Esophagus muscularis mucosa (tissue), 4 donors: Measurements from ENCODE around the gene ANKRD24. TPM values are rescaled to one million over a fixed set of nuclear protein-coding genes. Genes with fewer than 3 reads are reported as not detected.
"Not testable (repeated sequence)": the region's sequence is repeated elsewhere in the genome, so short reads cannot be mapped to it uniquely, and the experiment has no call there.

ENCODE experiments used
- DNase-seq: peaks from one replicate; pipeline ENCODE4 v3.0.0-alpha.2; 2017; ENCODE audit errors: extremely low spot score
- H3K27ac ChIP-seq, 4 donors: fragments of 200-600 bp; sonication (generic); replicated peaks in 1 of 4; 1 replicate in 3 of 4; 2 replicates in 1 of 4; pipeline ENCODE4 v1.5.1; 2016 to 2019; ENCODE audit warnings: mild to moderate bottlenecking in 1 of 4
- H3K27me3 ChIP-seq, 4 donors: fragments of 200-600 bp; sonication (generic); one replicate each; pipeline versions ENCODE4 v1.5.1 to v1.6.0; 2016 to 2019
- H3K36me3 ChIP-seq, 4 donors: fragments of 200-600 bp; sonication (generic); one replicate each; pipeline ENCODE4 v1.5.1; 2016 to 2019
- H3K4me1 ChIP-seq, 4 donors: fragments of 200-600 bp; sonication (generic); one replicate each; pipeline ENCODE4 v1.5.1; 2016 to 2019
- H3K4me3 ChIP-seq, 4 donors: fragments of 200-600 bp; sonication (generic); 1 replicate in 2 of 4; 2 replicates in 2 of 4; pipeline ENCODE4 v1.5.1; 2016 to 2019; ENCODE audit warnings: mild to moderate bottlenecking in 4 of 4, moderate library complexity in 1 of 4
- H3K9me3 ChIP-seq, 4 donors: fragments of 200-600 bp; sonication (generic); 1 replicate in 3 of 4; 2 replicates in 1 of 4; pipeline ENCODE4 v1.5.1; 2016 to 2019
- EP300 ChIP-seq: sonication (generic); formaldehyde crosslinking; IDR thresholded peaks from one replicate; pipeline ENCODE4 v1.6.1; 2017; ENCODE audit warnings: antibody characterized with exemption
- POLR2A ChIP-seq: fragments of 450-650 bp; IDR thresholded peaks from one replicate; pipeline ENCODE4 v1.6.1; 2017; ENCODE audit warnings: antibody characterized with exemption, moderate library complexity, mild to moderate bottlenecking, low read depth
- POLR2AphosphoS5 ChIP-seq, 2 donors: sonication (generic); formaldehyde crosslinking; IDR thresholded peaks; one replicate each; pipeline ENCODE4 v1.6.1; 2017; ENCODE audit warnings: antibody characterized with exemption in 2 of 2
- WGBS: methylation state at CpG from one replicate; pipeline ENCODE4 v1.1.5; 2018; 5-methylcytosine and 5-hydroxymethylcytosine counted together
- intact Hi-C: fragments of 100-400 bp; cut with DNase I; formaldehyde crosslinking; loops from one replicate; pipeline ENCODE4 v1.15.1; 2023
- total RNA-seq, 4 donors: library from RNA; depleted of rRNA; stranded (reverse); fragments of >200 nt; gene quantifications; one replicate each; pipeline versions ENCODE4 v1.1.0 to v1.2.1, GENCODE V29; 2016
- TF ChIP-seq, protein P1 (sequence below), 3 experiments: fragments of 200-600 bp in 2 of 3; fragments of 450-650 bp in 1 of 3; sonication (generic) in 2 of 3; IDR thresholded peaks; one replicate each; pipeline ENCODE4 v1.5.1; 2017 to 2019; ENCODE audit warnings: antibody characterized with exemption in 3 of 3, mild to moderate bottlenecking in 2 of 3, moderate library complexity in 1 of 3

The ANKRD24 gene
- total RNA-seq, 4 donors from 2014 or later = 0.32 to 2.5 (median 0.96) TPM

DNA sequence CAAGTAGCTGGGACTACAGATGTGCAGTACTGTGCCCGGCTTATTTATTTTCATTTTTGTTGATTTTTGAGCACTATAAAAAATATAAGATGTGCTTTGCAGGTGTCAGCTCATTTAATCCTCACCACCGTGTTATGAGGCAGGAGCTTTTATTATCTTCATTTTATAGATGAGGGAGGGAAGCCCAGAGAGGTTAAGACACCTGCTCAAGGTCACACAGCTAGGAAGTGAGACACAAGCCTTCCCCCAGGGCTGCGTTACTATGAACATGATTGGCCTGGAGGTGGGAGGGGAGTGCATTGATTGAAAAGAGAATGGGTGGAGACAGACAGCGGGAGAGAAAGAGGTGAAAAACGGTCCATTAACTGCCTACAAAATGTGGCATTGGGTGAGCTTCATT lies 7.2 kb downstream of the ANKRD24 start:
- intact Hi-C loops = no loop called here
- Histone ChIP-seq H3K36me3 (no peaks in the 10 kb centered on the region), H3K27me3 (peaks cover 0 to 58% (median 4%) of the 10 kb centered on the region in 4 donors), H3K9me3 (no peaks in the 10 kb centered on the region), H3K4me3 (no peak overlapping the region), H3K4me1 (no peaks in the 10 kb centered on the region), H3K27ac (no peak overlapping the region)
- WGBS = 77% methylated on average over 5 of the region's 5 CpGs
- no peak for DNase-seq
- TF ChIP-seq POLR2A (no peak), EP300 (no peak), POLR2AphosphoS5 (IDR thresholded peaks at IDR 0.05) (no peak)
- TF ChIP-seq, protein P1, sequence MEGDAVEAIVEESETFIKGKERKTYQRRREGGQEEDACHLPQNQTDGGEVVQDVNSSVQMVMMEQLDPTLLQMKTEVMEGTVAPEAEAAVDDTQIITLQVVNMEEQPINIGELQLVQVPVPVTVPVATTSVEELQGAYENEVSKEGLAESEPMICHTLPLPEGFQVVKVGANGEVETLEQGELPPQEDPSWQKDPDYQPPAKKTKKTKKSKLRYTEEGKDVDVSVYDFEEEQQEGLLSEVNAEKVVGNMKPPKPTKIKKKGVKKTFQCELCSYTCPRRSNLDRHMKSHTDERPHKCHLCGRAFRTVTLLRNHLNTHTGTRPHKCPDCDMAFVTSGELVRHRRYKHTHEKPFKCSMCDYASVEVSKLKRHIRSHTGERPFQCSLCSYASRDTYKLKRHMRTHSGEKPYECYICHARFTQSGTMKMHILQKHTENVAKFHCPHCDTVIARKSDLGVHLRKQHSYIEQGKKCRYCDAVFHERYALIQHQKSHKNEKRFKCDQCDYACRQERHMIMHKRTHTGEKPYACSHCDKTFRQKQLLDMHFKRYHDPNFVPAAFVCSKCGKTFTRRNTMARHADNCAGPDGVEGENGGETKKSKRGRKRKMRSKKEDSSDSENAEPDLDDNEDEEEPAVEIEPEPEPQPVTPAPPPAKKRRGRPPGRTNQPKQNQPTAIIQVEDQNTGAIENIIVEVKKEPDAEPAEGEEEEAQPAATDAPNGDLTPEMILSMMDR (IDR thresholded peaks at IDR 0.05) = no peak

GRCh38 chr19:4192537-4192936 lies 10.0 kb downstream of the ANKRD24 start:
- H3K27ac ChIP-seq, H3K9me3 ChIP-seq, DNase-seq, H3K36me3 ChIP-seq, H3K4me1 ChIP-seq, H3K4me3 ChIP-seq, intact Hi-C loops: not testable (repeated sequence)
- H3K27me3 ChIP-seq = peaks cover 0 to 73% (median 26%) of the 10 kb centered on the region in 4 donors
- WGBS = 100% methylated on average over 3 of the region's 3 CpGs

- TF ChIP-seq, protein P1 (IDR thresholded peaks at IDR 0.05) = no peak
- TF ChIP-seq POLR2AphosphoS5 (IDR thresholded peaks at IDR 0.05) = no peak
- no peak for TF ChIP-seq EP300
- no peak for TF ChIP-seq POLR2A
- Histone ChIP-seq H3K4me3 (no peak overlapping the region), H3K27ac (no peak overlapping the region), H3K4me1 (peaks cover 0 to 9% (median 9%) of the 10 kb centered on the region in 4 donors), H3K27me3 (peaks cover 3 to 87% (median 38%) of the 10 kb centered on the region in 4 donors), H3K36me3 (no peaks in the 10 kb centered on the region), H3K9me3 (no peaks in the 10 kb centered on the region)
- DNase-seq = no peak
- intact Hi-C loops = no loop called here
- 63% methylated on average over 7 of the region's 7 CpGs for WGBS
Measured at GRCh38 chr19:4194353-4194752, 11.9 kb downstream of the ANKRD24 start.

DNA sequence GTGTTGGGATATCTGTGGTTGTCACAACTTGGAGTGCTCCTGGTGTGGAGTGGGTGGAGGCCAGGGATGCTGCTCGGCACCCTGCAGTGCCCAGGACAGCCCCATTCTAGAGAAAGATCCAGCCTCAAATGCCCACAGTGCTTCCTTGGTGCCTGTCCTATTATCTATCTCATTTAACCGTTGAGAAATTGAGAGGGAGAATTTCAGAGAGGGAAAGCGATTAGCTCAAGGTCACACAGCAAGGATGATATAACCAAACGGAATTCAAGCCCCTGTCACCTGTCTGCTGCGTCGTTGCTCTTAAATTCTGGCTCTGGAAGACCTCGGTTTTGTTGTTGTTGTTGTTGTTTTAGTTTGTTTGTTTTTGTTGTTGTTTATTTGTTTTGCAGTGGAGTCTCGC lies 13.5 kb downstream of the ANKRD24 start:
- Histone ChIP-seq H3K4me1 (peaks cover 0 to 9% (median 9%) of the 10 kb centered on the region in 4 donors), H3K9me3 (no peaks in the 10 kb centered on the region), H3K27ac (no peak overlapping the region), H3K36me3 (no peaks in the 10 kb centered on the region), H3K27me3 (peaks cover 3 to 100% (median 39%) of the 10 kb centered on the region in 4 donors), H3K4me3 (no peak overlapping the region)
- intact Hi-C loops = no loop called here
- TF ChIP-seq EP300 (no peak), POLR2A (no peak), POLR2AphosphoS5 (IDR thresholded peaks at IDR 0.05) (no peak)
- TF ChIP-seq, protein P1 (IDR thresholded peaks at IDR 0.05) = no peak
- DNase-seq = no peak
- WGBS = 81% methylated on average over 8 of the region's 8 CpGs

GRCh38 chr19:4196587-4197148 lies 14.2 kb downstream of the ANKRD24 start:
- DNase-seq = no peak
- H3K4me1 ChIP-seq = peaks cover 0 to 9% (median 9%) of the 10 kb centered on the region in 4 donors
- WGBS = 87% methylated on average over 20 of the region's 22 CpGs
- H3K9me3 ChIP-seq = no peaks in the 10 kb centered on the region
- no peak for TF ChIP-seq POLR2AphosphoS5 (IDR thresholded peaks at IDR 0.05)
- TF ChIP-seq EP300 = no peak
- TF ChIP-seq, protein P1 (IDR thresholded peaks at IDR 0.05) = no peak
- TF ChIP-seq POLR2A = no peak
- intact Hi-C loops = no loop called here
- H3K4me3 ChIP-seq = no peak overlapping the region
- no peak overlapping the region for H3K27ac ChIP-seq
- H3K27me3 ChIP-seq = peaks cover 3 to 95% (median 39%) of the 10 kb centered on the region in 4 donors
- H3K36me3 ChIP-seq = no peaks in the 10 kb centered on the region
